Myocyte (in vitro differentiated cells): ENCODE measurements around the gene INVS. TPM values are rescaled to one million over a fixed set of nuclear protein-coding genes. Genes with fewer than 3 reads are reported as not detected.
"Not testable (repeated sequence)": the region's sequence is repeated elsewhere in the genome, so short reads cannot be mapped to it uniquely, and the experiment has no call there.

ENCODE experiments used
- DNase-seq: peaks from one replicate; pipeline ENCODE4 v3.0.0-alpha.2; 2012; ENCODE audit warnings: low read depth
- total RNA-seq: library from RNA; depleted of rRNA; stranded (reverse); fragments of >200 nt; gene quantifications from 2 replicates; pipeline ENCODE4 v1.2.3, GENCODE V29; 2014

INVS gene
- total RNA-seq, 1 donor from 2014 or later = 12.1 TPM

GRCh38 chr9:100309992-100310391, 210.9 kb downstream of the INVS start:
- no peak for DNase-seq

DNA sequence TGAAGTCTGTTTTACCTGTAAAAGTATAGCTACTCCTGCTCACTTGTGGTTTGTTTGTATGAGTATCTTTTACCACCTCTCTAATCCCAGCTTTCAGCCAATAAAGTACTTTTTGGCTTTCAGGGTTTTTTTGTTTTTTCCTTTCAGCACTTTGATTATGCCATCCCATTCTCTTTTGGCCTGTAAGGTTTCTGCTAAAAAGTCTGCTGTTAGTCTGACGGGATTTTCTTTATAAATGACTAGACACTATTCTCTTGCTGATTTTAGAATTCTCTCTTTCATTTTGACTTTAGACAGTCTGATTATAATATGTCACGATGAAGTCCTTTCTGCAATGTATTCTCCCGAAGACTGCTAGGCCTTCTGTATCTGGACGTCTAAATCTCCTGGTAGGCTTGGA, 216.5 kb downstream of the INVS start:
- DNase-seq = no peak

- peak; percentile 29 for DNase-seq
These were observed 218.7 kb downstream of the INVS start for GRCh38 chr9:100317706-100318105.

- peak; percentile 60 for DNase-seq
These were observed 224.0 kb downstream of the INVS start for GRCh38 chr9:100322954-100323536.

DNA sequence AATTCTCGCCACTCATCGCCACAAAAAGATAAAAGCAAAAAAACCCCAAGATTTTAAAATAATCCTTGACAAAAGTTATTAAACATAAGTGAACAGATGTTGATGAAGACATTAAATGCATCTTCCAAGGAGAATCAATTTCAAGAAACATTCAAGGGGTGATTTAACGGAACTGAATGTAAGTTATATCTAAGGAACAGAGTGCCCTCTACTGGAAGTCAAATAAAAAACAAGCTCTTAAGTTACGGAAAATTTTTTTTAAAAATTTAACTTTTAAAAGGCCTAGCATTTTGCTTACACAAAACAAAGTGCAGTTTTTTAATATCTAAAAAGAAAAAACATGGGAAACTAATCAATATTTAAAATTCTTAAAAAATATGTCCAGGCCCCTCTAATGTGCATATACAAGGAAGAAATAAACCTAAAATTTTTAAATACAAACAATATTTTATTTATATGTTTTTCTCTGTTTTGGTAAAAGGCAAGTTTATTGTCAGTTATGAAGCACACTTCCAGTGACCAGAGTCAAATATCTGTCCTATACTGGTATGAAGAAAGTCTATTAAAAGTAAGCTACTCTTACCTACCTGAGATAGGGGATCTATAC, 225.7 kb downstream of the INVS start:
- DNase-seq = peak; percentile 36

DNA sequence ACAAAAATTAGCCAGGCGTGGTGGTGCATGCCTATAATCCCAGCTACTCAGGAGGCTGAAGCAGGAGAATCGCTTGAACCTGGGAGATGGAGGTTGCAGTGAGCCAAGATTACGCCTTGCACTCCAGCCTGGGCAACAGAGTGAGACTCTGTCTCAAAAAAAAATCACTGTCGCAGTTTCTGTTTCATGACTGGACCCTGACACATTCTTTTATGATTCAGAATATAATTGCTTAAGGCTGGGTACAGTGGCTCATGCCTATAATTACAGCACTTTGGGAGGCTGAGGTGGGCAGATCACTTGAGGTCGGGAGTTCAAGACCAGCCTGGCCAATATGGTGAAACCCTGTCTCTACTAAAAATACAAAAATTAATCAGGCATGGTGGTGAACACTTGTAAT, 239.7 kb downstream of the INVS start:
- DNase-seq = not testable (repeated sequence)

DNA sequence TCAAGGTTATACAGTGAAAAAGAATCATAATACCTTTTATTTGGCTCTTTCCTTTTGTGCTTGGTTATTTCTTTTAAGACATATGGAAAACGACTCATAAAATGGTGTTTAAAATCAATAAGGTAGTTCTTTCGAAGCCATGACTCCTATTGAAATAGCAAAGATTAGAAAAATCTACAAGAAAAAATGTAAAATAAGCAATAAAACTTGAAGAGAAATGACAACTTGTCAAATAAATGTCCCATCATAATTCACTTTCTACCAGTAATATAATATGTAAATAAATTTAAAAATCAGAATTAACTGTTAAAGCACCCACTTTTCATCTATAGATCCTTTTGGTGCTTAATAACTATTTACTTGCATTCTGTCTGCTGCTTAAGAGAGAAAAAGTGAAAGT, 241.2 kb downstream of the INVS start:
- no peak for DNase-seq

- no peak for DNase-seq
These were observed 242.8 kb downstream of the INVS start for GRCh38 chr9:100341889-100342288.

DNA sequence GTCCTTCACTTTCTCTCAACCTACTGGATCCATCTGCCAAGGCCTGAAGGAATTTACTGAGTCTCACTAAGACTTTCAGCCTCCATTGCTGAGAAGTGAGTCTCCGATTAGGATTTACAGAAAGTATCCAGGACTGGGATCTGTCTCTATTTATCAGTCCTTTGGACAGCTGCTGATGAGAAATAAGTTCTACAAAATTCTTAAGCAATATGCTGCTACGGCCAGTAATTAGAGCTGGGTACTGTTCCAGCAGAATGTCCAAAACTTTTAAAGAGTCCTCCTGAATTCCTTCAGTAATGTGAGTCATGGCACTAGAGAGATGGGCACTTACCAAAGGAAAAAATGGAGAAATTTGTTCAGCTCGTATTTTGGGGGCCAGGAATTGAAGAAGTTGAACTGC, 247.8 kb downstream of the INVS start:
- DNase-seq = peak; percentile 75

DNA sequence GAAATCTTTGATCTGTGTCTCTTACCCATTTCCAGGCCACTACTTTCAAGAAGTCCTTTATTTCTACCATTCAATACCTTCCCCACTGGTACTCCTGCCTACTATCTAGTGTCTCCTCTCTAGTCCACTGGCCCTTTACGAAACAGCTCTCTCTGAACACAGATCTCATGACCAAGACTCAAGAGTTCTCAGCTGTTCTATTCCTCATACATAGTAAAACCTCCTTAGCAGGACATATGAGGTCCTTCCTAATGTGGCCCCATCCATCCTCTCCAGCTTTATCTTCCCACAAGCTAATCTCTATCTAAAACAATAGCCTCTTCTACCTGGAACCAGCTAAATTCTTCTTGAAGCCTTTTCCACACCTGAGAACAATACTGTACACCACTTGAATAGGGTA, 251.1 kb downstream of the INVS start:
- DNase-seq = peak; percentile 28

Other genes with a start within 250 kb of the INVS start
- 13.9 and 20.2 TPM in 2 replicates for gene STX17, start 192.6 kb upstream of the INVS start, total RNA-seq
- 15.6 and 18.9 TPM in 2 replicates for gene ERP44, start 243 bp upstream of the INVS start, total RNA-seq